Astrocyte (in vitro differentiated cells and primary cell): Measurements from ENCODE around the gene NT5C1A.

Experiments used
- EZH2 ChIP-seq: IDR thresholded peaks from 2 replicates; pipeline ENCODE4 v1.6.1; 2012; ENCODE audit warnings: mild to moderate bottlenecking, low read length, inconsistent platforms; ENCODE audit not compliant: insufficient read depth
- TF ChIP-seq, protein P1 (sequence below): IDR thresholded peaks from 2 replicates; pipeline ENCODE4 v1.5.1; 2011; ENCODE audit warnings: low read depth, mild to moderate bottlenecking, inconsistent platforms, low read length, moderate library complexity; ENCODE audit not compliant: insufficient read depth

DNA sequence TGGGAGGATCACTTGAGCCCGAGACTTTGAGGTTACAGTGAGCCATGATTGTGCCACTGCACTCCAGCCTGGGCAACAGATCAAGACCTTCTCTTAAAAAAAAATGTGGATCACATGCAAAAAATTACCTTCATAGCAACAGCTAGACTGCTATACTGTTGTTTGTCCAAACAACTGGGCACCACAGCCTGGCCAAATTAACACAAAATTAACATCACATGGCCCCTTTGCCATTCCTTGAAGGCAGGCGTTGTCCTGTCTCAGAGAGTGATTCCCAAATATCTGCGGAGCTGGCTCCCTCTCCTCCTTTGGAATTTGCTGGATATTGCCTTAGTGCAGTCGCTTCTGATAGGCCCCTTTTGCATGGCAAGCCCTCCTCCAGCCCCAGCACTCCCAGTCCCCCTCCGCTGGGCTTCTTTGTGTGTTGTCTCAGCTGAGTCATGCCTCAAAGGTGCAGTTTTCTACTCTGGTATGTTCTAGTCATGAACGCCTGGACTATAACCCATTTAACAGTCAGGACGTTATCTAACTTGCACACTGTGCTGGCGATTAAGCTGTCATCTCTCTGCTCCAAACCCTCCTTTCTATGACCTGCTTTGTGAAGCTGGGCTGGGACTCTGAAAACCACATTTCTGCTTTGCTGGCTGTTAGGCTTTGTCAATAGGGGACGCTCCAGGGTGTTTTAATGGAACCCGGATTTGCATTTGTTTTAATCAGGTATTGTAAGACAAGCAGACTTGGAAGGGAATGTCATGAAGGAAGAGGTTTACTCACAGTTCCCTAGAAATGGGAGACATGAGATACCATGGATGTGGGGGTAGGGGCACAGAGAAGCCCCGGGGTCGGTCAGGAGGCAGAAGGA, 39.4 kb upstream of the NT5C1A start:
- TF ChIP-seq, protein P1, sequence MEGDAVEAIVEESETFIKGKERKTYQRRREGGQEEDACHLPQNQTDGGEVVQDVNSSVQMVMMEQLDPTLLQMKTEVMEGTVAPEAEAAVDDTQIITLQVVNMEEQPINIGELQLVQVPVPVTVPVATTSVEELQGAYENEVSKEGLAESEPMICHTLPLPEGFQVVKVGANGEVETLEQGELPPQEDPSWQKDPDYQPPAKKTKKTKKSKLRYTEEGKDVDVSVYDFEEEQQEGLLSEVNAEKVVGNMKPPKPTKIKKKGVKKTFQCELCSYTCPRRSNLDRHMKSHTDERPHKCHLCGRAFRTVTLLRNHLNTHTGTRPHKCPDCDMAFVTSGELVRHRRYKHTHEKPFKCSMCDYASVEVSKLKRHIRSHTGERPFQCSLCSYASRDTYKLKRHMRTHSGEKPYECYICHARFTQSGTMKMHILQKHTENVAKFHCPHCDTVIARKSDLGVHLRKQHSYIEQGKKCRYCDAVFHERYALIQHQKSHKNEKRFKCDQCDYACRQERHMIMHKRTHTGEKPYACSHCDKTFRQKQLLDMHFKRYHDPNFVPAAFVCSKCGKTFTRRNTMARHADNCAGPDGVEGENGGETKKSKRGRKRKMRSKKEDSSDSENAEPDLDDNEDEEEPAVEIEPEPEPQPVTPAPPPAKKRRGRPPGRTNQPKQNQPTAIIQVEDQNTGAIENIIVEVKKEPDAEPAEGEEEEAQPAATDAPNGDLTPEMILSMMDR, result no peak
- TF ChIP-seq EZH2, result no peak
